ENCODE results near the gene WRAP73.

DNA sequence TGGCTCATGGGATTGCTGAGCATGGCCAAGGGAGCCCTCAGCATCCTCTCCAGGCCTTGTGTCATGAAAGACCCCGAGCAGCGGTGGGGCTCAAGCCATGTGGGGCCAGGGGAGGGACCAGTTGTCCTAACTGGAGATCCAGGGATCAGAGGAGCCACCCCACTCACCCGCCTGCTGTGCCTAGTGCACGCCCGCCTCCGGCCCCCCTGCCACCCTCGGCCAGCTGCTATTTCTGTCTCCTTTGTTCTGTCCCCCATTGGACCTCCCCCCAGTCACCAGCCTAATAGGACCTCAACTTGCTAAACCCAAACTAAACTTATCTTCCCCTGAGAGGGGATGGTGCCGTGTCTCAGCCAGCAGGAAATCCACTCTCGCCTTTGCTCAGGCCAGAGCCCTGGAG lies 46.8 kb upstream of the WRAP73 start:
- TF ChIP-seq, protein P1, sequence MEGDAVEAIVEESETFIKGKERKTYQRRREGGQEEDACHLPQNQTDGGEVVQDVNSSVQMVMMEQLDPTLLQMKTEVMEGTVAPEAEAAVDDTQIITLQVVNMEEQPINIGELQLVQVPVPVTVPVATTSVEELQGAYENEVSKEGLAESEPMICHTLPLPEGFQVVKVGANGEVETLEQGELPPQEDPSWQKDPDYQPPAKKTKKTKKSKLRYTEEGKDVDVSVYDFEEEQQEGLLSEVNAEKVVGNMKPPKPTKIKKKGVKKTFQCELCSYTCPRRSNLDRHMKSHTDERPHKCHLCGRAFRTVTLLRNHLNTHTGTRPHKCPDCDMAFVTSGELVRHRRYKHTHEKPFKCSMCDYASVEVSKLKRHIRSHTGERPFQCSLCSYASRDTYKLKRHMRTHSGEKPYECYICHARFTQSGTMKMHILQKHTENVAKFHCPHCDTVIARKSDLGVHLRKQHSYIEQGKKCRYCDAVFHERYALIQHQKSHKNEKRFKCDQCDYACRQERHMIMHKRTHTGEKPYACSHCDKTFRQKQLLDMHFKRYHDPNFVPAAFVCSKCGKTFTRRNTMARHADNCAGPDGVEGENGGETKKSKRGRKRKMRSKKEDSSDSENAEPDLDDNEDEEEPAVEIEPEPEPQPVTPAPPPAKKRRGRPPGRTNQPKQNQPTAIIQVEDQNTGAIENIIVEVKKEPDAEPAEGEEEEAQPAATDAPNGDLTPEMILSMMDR (IDR thresholded peaks at IDR 0.05): no peak
- TF ChIP-seq POLR2AphosphoS5 (IDR thresholded peaks at IDR 0.05) (no peak), POLR2A (IDR thresholded peaks at IDR 0.05; ENCODE audit: low read depth) (no peak), EP300 (IDR thresholded peaks at IDR 0.05) (no peak)
